SIG-M5 treated with dmso at 0.1 percent for 504 hours (cell line): ENCODE data around the gene PTGER4.
"Not testable (repeated sequence)": the region's sequence is repeated elsewhere in the genome, so short reads cannot be mapped to it uniquely, and the experiment has no call there.

Source experiments
- DNase-seq: peaks from one replicate; lab custom pipeline; 2025; ENCODE audit not compliant: unreplicated experiment; lab: John Stamatoyannopoulos, UW

PTGER4 gene

GRCh38 chr5:40688996-40689395 lies 9.3 kb downstream of the PTGER4 start:
- DNase-seq = no peak

- peak; percentile 53 for DNase-seq
These were observed 9.7 kb downstream of the PTGER4 start for GRCh38 chr5:40689438-40689837.

- DNase-seq = no peak
These were observed 10.6 kb downstream of the PTGER4 start for GRCh38 chr5:40690267-40690666.

- DNase-seq = no peak
These were observed 12.2 kb downstream of the PTGER4 start for GRCh38 chr5:40691894-40692293.

GRCh38 chr5:40694433-40694832 lies 14.7 kb downstream of the PTGER4 start:
- no peak for DNase-seq

GRCh38 chr5:40700116-40700782 lies 20.5 kb downstream of the PTGER4 start:
- DNase-seq = no peak

GRCh38 chr5:40702027-40702426 lies 22.3 kb downstream of the PTGER4 start:
- not testable (repeated sequence) for DNase-seq

GRCh38 chr5:40705484-40705883 lies 25.8 kb downstream of the PTGER4 start:
- DNase-seq = not testable (repeated sequence)

GRCh38 chr5:40710575-40710974 lies 30.9 kb downstream of the PTGER4 start:
- DNase-seq = not testable (repeated sequence)

GRCh38 chr5:40714001-40714400 lies 34.3 kb downstream of the PTGER4 start:
- no peak for DNase-seq

GRCh38 chr5:40716000-40716399 lies 36.3 kb downstream of the PTGER4 start:
- DNase-seq = peak; percentile 4

- DNase-seq = no peak
These were observed 36.9 kb downstream of the PTGER4 start for GRCh38 chr5:40716590-40716989.

- DNase-seq = no peak
These were observed 37.6 kb downstream of the PTGER4 start for GRCh38 chr5:40717281-40717680.

- DNase-seq = no peak
These were observed 40.4 kb downstream of the PTGER4 start for GRCh38 chr5:40720069-40720468.

- DNase-seq = not testable (repeated sequence)
These were observed 42.8 kb downstream of the PTGER4 start for GRCh38 chr5:40722497-40722911.

GRCh38 chr5:40733434-40733833 lies 53.7 kb downstream of the PTGER4 start:
- DNase-seq = peak; percentile 12

- no peak for DNase-seq
These were observed 54.3 kb downstream of the PTGER4 start for GRCh38 chr5:40733879-40734563.

- no peak for DNase-seq
These were observed 55.3 kb downstream of the PTGER4 start for GRCh38 chr5:40734986-40735385.

- DNase-seq = no peak
These were observed 55.9 kb downstream of the PTGER4 start for GRCh38 chr5:40735609-40736008.

GRCh38 chr5:40736103-40736875 lies 56.6 kb downstream of the PTGER4 start:
- DNase-seq = peak; percentile 65

- DNase-seq = no peak
These were observed 58.8 kb downstream of the PTGER4 start for GRCh38 chr5:40738502-40738901.
